Measurements from ENCODE around the gene SLC38A8.

The SLC38A8 gene

DNA sequence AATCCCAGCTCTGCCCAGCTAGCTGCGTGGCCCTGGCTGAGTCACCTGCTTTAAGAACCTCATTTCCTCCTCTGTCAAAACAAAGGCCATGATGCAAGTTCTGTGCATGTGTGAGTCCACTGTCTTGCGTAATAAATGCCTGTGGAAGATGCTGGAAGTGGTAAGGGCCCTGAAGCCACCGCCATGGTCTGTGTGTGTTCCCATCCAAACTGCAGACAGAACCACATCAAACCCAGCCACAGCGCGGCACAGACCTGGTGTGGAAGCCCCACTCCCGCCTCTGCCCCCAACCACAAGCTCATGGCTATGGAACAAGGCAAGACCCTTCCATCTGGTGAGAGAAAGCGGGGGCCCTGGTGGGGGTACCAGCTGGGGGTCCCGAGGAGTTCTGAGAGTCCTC is 48.5 kb downstream of the SLC38A8 start:
- DNase-seq = no peak

GRCh38 chr16:83992624-83993023 is 50.0 kb downstream of the SLC38A8 start:
- DNase-seq = no peak

DNA sequence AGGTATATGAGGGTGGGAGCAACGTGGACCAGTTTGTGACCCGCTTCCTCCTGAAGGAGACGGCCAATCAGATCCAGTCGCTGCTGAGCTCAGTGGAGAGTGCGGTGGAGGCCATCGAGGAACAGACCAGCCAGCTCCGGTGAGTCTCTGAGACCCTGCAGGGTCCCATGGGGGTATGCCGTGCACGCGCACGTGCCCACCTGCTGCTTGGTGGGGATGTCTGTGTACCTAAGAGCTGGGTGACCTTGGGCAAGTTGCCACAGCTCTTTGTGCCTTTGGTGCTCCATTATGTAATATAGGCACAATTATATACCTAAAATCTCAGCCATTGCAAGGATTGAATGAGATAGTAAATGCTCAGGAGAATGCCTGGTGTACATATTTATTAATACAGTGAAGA is 52.1 kb downstream of the SLC38A8 start:
- no peak for DNase-seq

DNA sequence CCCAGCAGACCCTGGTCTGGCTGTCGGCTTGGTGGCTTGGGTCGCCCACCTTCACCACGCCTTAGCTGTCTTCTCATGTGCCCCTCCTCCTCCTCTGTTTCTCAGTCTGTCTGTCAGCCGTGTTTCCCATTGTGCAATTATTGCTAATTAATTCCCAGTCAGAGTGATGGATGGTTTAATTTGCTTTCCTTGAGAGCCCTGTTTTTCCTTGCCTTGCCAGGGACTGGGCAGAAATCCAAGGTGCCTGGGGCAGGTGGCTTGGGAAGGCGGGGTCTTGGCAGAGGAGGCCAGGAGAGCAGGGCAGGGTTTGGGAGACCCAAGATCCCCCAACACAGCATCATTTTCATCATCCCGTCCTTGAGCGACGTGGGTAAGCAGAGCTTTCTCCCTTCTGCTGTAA is 53.3 kb downstream of the SLC38A8 start:
- DNase-seq = peak in 2 of 3 experiments; percentile 69 to 93

DNA sequence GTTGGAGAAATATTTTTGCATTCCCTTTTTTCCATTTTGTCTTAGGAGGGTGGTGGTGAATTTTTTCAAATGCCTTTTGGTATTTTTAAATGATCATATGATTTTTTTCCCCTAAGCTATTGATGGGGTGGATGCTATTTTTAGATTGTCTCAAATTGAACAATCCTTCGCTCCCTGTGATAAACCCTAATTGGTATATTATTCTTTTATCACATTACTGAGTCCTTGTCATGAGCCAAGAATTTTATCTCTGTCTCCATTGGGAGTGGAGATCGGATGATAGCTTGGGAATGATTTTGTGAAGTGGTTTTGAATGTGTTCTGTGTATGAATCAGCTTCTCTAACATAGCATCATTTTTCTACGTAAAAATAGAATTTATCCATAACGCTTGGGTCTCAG is 59.1 kb downstream of the SLC38A8 start:
- DNase-seq = no peak

- DNase-seq = no peak
Measured at GRCh38 chr16:83981799-83982198, 60.8 kb downstream of the SLC38A8 start.

DNA sequence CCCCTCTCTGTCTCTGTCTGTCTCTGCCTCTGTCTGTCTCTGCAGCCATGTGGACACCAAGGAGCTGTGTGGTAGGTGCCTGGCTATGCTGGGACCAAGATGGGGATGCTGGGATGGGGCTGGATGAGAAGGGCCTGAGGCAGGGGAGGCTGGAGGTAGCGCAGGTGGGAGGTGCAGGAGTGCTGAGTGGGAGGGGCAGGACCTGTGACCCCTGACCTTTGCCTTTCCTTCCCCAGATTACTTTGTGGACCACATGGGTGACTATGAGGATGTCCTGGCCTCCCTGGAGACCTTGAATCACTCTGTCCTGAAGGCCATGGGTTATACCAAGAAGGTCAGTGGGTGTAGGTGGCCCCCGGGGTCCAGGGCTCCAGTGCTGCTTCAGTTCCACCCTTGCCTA is 61.8 kb downstream of the SLC38A8 start:
- no peak for DNase-seq

GRCh38 chr16:83979441-83979840 is 63.2 kb downstream of the SLC38A8 start:
- no peak for DNase-seq

DNA sequence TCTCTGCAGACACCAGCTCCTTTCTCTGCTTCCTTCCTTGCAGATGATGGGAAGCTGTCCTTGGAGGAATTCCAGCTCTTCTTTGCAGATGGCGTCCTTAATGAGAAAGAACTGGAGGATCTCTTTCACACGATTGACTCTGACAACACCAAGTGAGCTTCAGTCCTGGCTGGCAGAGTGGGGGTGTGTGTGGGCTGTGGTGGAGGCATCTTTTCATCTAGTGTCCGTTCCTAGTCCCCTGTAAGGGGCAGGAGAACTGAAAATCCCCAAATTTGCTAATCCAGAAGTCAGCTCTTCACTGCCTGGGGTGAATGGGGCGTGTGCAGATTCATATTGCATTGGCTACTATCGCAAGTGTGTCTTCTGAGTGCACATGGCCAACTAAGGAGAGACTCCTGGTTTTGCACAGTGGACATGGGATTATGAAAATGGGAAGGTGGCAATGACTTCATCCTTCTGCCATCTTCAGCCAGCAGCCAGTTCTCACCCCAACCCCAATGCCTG is 64.1 kb downstream of the SLC38A8 start:
- no peak for DNase-seq

- no peak for DNase-seq
Measured at GRCh38 chr16:83977056-83977815, 65.4 kb downstream of the SLC38A8 start.

DNA sequence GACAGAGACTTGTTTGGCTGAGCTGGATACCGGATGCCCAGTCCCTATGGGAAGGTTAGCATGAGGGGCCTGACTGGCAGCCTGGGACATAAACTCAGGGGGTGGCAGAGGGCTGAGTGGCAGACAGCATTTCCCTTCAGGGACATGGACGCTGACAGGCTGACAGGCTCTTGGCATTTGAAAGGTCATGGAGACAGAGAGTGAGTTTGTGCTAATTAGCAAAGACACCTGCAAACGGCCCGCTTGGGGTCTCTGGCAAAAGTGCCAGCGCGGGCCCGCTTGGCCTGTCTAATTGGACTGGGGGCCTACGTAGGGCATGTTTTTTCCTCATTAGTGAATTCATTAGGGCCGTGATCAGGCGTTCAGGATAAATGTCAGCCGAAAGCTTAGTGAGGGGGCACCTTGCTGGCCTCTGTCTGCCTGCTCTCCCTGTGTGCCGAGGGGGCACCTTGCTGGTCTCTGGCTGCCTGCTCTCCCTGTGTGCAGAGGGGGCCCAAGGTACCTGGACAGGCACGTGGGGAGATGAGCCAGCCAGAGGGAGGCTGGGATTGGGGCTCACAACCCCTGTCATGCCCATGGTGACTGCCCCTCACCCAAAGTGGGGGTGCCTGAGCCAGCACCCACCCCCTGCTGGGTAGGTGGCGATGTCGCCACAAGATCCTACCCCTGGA is 66.9 kb downstream of the SLC38A8 start:
- no peak for DNase-seq

DNA sequence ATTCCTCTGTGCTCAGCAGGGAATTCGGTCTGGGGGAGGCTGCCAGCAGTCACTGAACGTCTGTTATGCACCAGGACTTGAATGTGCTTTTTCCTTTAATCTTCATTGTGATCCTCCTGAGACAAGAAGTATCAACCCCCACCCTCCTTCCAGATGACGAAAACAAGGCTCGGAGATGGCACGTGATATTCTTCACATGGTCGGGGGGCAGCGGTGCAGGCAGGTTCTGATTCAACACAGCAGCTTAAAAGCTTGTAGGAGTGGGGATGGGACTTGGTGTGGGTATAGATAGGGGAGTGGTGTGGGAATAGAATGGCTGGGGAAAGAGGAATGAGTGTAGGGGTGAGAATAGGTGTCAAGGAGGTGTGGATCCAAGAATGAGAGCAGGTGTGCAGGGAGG is 68.1 kb downstream of the SLC38A8 start:
- no peak for DNase-seq

DNA sequence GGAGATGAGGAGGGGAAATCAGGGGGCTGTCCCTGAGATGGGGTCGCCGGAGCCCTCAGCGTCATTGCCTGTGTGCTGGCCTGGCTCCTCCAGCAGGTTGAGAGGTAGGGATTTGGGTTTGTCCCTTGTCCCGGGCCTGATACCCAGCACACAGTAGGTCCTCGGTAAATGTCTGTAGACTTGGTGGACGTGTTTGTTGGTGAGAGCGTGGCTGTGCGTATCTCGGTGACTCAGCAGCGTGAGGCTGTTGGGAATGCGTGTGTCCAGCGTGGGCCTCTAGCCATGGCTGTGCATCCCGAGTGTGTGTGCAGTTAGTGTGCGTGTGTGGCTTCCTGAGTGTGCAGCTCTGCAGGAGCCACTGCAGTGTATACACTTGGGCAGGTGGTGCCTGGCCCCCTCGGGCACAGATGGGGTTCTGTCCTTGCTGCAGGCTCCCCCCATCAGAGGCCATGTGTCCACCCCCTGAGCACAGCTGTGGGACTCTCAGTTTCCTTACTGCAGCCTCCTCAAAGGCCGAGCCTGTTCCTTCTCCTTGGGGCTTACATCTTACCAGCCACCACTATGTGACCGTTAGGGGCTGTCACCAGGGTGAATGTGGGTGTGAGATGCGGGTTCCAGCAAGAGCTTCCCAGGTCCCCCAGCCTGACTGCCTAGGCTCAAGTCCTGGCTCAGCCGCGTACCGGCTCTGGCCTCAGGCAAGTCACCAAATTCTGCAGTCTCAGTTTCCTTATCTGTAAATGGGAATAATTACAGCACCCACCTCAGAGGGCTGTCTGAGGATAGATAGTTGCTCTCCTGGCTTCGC is 68.8 kb downstream of the SLC38A8 start:
- no peak for DNase-seq

- DNase-seq = no peak
Measured at GRCh38 chr16:83973077-83973476, 69.5 kb downstream of the SLC38A8 start.

DNA sequence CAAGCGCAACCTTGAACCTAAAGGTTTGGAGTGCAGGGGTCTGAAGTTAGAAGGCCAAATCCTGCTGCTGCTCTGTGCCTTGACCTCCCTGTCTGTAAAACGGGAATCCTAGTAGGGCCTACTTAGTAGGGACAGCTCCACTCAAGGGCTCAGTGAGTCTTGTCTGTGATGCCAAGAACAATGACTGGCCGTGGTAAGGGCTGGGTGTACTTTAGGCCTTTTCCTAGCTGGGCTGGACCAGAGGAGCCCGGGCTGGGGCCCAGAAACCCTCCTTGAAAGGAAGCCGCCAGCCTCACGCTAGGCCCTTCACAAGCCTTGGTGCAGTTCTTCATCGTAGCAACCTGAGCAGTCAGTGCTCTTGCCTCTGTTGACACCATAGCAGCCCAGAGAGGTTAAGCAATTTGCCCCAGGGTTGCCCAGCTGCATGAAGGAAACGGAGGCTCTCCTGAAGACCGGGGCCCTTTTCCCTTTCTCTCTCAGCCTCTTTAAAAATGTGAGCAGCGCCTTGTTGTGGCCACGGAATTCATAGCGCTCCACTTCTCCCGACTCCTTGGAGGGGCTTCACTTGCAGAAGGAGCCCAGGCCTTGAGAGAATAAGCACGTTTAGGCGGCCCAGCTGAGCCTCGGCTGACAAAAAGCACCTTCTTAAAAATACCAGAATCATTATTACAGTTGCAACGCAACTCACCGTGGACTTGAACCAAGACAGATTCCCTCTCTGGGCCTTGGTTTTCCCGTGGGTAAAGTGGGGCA is 70.2 kb downstream of the SLC38A8 start:
- no peak for DNase-seq

GRCh38 chr16:83971165-83972130 is 71.1 kb downstream of the SLC38A8 start:
- peak in 2 of 3 experiments; percentile 6 to 55 for DNase-seq

GRCh38 chr16:83970430-83970815 is 72.2 kb downstream of the SLC38A8 start:
- DNase-seq = no peak

DNA sequence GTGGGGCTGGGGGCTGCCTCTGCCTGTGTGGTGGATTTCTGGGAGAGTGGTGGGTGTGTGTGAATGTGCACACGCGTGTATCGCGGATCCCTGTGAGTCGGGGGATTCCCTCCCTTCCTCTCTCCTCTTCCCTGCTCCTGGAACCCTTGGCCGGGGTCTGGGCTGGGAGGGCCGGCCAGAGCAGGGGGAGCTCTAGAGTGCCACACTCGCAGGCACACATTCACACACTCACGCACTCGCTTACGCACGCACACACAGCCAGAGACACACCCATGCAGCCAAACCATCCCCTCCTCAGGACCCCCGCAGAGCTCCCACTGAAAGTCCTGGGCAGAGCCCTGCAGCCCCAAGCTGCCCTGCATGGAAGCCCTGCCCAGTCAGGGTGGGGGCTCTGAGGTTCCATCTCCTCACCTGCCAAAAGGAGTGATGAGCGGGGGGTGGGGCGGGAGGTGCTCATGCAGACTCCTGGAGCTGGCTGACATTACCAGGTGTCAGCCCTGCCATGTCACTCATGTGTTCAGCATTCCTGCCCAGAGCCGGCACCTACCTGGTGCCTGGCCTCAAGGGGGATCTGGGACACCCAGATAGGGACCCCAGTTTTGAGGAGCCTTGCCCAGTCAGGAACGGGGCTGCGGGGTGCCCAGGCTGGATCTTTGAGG is 72.7 kb downstream of the SLC38A8 start:
- peak; percentile 19 to 50 (median 28) for DNase-seq

DNA sequence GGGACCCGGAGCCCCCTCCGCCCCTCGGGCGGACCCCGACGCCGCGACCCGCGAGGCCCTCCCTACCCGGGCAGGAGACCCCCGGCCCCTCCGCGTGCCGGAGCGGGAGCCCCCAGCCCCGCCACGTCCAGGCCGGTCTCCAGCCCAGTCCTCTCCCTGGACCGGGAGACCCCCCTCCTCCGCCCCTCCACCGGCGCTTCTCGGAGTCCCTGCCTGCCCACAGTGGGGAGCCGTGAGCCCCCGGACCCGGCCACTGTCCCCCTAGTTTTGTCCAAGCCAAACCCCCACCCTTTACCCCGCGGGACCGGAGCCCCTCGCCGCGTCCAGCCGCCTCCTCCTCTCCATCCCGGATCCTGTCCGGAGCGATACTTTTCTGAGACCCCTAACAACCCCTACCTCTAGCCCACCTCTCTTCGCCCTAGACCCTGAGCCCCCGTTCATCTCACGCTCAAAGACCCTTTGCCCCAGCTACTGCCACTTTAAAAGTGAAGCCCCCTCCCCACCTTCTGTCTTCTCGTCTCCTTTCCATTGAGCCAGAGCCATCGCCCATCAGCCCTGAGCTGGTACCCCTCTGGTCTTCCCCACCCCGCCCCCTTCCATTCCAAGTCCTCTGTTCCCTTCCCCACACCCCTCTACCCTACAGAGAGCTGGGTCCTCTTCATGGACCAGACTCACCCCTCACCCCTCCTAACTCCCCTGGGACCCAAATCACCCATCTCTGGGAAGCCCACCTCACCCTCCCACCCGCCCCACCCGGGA is 73.5 kb downstream of the SLC38A8 start:
- no peak for DNase-seq

- DNase-seq = peak in 1 of 3 experiments; percentile 50
Measured at GRCh38 chr16:83968306-83968851, 74.2 kb downstream of the SLC38A8 start.
